ENCODE results near the gene CCDC134. TPM values are rescaled to one million over a fixed set of nuclear protein-coding genes. Genes with fewer than 3 reads are reported as not detected.

Gene CCDC134
- total and polyA plus RNA-seq, 9 of the 15 experiments (the other 6 are each of a cell fraction or from before 2014, with no cell fraction given), result 0.56 to 11.9 (median 5.3) TPM

DNA sequence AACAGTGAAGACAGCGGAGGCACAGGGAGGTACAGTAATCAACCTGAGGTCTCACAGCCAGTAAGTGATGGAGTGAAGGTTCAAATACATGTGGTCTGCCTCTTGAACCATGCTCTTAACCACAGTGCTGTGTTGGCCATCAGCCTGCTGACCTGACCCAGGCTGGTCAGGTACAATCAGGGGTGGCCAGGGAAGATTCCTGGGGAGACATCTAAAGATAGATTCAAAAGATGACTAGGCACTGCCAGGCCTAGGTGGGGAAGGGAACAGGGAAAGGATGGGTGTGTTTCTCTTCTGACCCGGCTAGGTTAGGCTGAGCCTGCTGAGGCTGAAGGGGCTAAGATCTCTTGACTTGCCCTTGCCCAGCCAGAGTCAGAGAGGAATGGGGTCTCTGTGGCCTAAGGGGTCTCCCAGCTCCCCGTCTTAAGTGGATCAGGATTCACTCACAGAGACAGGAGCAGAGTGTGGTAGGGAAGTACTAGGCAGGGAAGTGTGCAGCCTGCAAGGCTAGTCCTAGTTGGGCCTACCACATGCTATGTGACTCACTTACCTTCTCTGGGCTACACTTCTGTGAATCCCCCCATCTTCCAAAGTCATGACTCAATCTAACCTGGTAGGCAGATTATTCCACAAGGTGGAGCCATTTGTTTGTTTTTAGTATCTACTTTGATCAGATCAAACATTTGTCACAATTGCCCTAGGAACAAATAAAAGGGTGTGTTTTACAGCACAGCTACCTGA is 22.0 kb downstream of the CCDC134 start:
- ATAC-seq (peak; percentile 72), FAIRE-seq (peak; percentile 77), DNase-seq (ENCODE audit: extremely low read depth in 1 of 4, low spot score in 3 of 4) (peak; percentile 35 to 62 (median 40))
- WGBS (ENCODE audit: insufficient coverage, low coverage, missing lambda C conversion rate), result 65% methylated on average over 3 of the region's 3 CpGs
- Histone ChIP-seq H3K4me3 (no peak overlapping the region), H3K9me1 (ENCODE audit: control insufficient read depth, insufficient read depth, low read length) (no peaks in the 10 kb centered on the region), H3K4me1 (replicated peaks in 1 of 2; ENCODE audit: control insufficient read depth in 2 of 2, insufficient read depth in 2 of 2, low read length in 2 of 2) (peaks cover 14 to 20% of the 10 kb centered on the region in 2 experiments; a peak in 4 of 5 replicates), H3K79me2 (ENCODE audit: control insufficient read depth, insufficient read depth, low read length) (no peaks in the 10 kb centered on the region), H3K9ac (ENCODE audit: insufficient read depth in 1 of 2, low read depth in 2 of 2, low read length in 2 of 2) (no peak overlapping the region; a peak in 1 of 4 replicates), H3K36me3 (ENCODE audit: control insufficient read depth, insufficient read depth, low read length) (peaks cover 39% of the 10 kb centered on the region; the same call in 2 of the 3 replicates), H3K4me2 (ENCODE audit: insufficient read depth, low read length) (no peak overlapping the region), H4K20me1 (replicated peaks; ENCODE audit: control insufficient read depth, insufficient read depth, low read length) (no peaks in the 10 kb centered on the region), H2AFZ (ENCODE audit: low read depth, low read length) (no peak overlapping the region), H3K27me3 (ENCODE audit: control insufficient read depth in 2 of 2, insufficient read depth in 2 of 2, low read length in 2 of 2) (no peaks in the 10 kb centered on the region), H3K27ac (ENCODE audit: extremely low read depth, low read depth, low read length) (no peak overlapping the region; the same call in 2 of the 3 replicates), H3K9me3 (replicated peaks; ENCODE audit: control insufficient read depth, insufficient read depth, low read depth, low read length) (no peaks in the 10 kb centered on the region)
- in situ Hi-C loops (cut with MboI) (no loop called here), intact Hi-C loops (cut with micrococcal nuclease) (loop anchor here (5.0 kb wide), 1 partner anchor 120 kb away; no protein-coding TSS in a partner anchor)
- BruUV-seq (replicated peaks), result no TSS peak
- ChIA-PET POLR2A (no interaction called here), CTCF (ENCODE audit: low intra/inter-chr PET ratio) (interaction anchor here (1.4 kb wide), 1 partner anchor 118 kb away, joined by 16 read pairs; no protein-coding TSS in a partner anchor)
- TF ChIP-seq, protein P1, sequence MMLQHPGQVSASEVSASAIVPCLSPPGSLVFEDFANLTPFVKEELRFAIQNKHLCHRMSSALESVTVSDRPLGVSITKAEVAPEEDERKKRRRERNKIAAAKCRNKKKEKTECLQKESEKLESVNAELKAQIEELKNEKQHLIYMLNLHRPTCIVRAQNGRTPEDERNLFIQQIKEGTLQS (IDR thresholded peaks at IDR 0.05), result 0 out of 2 replicates have a peak, but pooled peaks have one; percentile 16
- TF ChIP-seq, protein P1 (CRISPR knock-in tag; conservative IDR thresholded peaks at IDR 0.05), result no peak
- TF ChIP-seq, protein P2, sequence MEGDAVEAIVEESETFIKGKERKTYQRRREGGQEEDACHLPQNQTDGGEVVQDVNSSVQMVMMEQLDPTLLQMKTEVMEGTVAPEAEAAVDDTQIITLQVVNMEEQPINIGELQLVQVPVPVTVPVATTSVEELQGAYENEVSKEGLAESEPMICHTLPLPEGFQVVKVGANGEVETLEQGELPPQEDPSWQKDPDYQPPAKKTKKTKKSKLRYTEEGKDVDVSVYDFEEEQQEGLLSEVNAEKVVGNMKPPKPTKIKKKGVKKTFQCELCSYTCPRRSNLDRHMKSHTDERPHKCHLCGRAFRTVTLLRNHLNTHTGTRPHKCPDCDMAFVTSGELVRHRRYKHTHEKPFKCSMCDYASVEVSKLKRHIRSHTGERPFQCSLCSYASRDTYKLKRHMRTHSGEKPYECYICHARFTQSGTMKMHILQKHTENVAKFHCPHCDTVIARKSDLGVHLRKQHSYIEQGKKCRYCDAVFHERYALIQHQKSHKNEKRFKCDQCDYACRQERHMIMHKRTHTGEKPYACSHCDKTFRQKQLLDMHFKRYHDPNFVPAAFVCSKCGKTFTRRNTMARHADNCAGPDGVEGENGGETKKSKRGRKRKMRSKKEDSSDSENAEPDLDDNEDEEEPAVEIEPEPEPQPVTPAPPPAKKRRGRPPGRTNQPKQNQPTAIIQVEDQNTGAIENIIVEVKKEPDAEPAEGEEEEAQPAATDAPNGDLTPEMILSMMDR (IDR thresholded peaks at IDR 0.05 in 2 of 3, conservative IDR thresholded peaks at IDR 0.05 in 1 of 3; ENCODE audit: insufficient read depth in 2 of 3, low read depth in 1 of 3, low read length in 3 of 3), result peak; percentile 33 to 60 (median 53); a peak in 5 of 6 replicates
- TF ChIP-seq, protein P3, sequence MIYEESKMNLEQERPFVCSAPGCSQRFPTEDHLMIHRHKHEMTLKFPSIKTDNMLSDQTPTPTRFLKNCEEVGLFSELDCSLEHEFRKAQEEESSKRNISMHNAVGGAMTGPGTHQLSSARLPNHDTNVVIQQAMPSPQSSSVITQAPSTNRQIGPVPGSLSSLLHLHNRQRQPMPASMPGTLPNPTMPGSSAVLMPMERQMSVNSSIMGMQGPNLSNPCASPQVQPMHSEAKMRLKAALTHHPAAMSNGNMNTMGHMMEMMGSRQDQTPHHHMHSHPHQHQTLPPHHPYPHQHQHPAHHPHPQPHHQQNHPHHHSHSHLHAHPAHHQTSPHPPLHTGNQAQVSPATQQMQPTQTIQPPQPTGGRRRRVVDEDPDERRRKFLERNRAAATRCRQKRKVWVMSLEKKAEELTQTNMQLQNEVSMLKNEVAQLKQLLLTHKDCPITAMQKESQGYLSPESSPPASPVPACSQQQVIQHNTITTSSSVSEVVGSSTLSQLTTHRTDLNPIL (CRISPR knock-in tag; IDR thresholded peaks at IDR 0.05), result no peak
- TF ChIP-seq NFIC (IDR thresholded peaks at IDR 0.05), result 0 out of 2 replicates have a peak, but pooled peaks have one; percentile 7
- TF ChIP-seq PTBP1 (IDR thresholded peaks at IDR 0.05; ENCODE audit: low read depth, low read length), result no peak
- 0 out of 2 replicates have a peak, but pooled peaks have one; percentile 29 for TF ChIP-seq GATA2 (CRISPR knock-in tag; IDR thresholded peaks at IDR 0.05)
- TF ChIP-seq FOSL1 (tag; conservative IDR thresholded peaks at IDR 0.05), result peak; percentile 32; the same call in 1 of the 2 replicates
- TF ChIP-seq KLF1 (tag; IDR thresholded peaks at IDR 0.05), result no peak
- 0 out of 4 replicates have a peak, but pooled peaks of 1 of the 2 experiments have one; percentile 9 for TF ChIP-seq FOXA3 (CRISPR knock-in tag; conservative IDR thresholded peaks at IDR 0.05 in 1 of 2, IDR thresholded peaks at IDR 0.05 in 1 of 2)
- TF ChIP-seq, protein P4, sequence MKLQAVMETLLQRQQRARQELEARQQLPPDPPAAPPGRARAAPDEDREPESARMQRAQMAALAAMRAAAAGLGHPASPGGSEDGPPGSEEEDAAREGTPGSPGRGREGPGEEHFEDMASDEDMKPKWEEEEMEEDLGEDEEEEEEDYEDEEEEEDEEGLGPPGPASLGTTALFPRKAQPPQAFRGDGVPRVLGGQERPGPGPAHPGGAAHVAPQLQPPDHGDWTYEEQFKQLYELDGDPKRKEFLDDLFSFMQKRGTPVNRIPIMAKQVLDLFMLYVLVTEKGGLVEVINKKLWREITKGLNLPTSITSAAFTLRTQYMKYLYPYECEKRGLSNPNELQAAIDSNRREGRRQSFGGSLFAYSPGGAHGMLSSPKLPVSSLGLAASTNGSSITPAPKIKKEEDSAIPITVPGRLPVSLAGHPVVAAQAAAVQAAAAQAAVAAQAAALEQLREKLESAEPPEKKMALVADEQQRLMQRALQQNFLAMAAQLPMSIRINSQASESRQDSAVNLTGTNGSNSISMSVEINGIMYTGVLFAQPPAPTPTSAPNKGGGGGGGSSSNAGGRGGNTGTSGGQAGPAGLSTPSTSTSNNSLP (IDR thresholded peaks at IDR 0.05; ENCODE audit: borderline replicate concordance, low read depth, low read length), result peak; percentile 87
- peak; percentile 47 to 66 for TF ChIP-seq RAD21 (CRISPR knock-in tag; conservative IDR thresholded peaks at IDR 0.05 in 1 of 2, IDR thresholded peaks at IDR 0.05 in 1 of 2)
- TF ChIP-seq ZNF311 (CRISPR knock-in tag; IDR thresholded peaks at IDR 0.05), result no peak

Data from K562 (cell line).